H1 (cell line): ENCODE data around the gene COMT. TPM values are rescaled to one million over a fixed set of nuclear protein-coding genes. Genes with fewer than 3 reads are reported as not detected.
A peak's percentile ranks its signal among the peaks of the same experiment; 100 is the strongest.

Experiments
- CTCF ChIA-PET: fragments of 300-600 bp; sonication (Branson Sonifier 250); formaldehyde crosslinking; loops from one replicate; lab custom pipeline; 2021; ENCODE audit not compliant: partially characterized antibody; lab: Charles Lee
- POLR2A ChIA-PET: fragments of 300-600 bp; sonication (Branson Sonifier 250); formaldehyde crosslinking; loops from one replicate; lab custom pipeline; 2021; ENCODE audit warnings: inconsistent platforms; ENCODE audit not compliant: partially characterized antibody; lab: Charles Lee
- DNase-seq, 2 experiments: peaks; one replicate each; pipeline versions ENCODE4 v3.0.0 to v3.0.0-alpha.2; 2010 to 2022; ENCODE audit warnings: low spot score in 2 of 2, low read depth in 1 of 2, mixed read lengths in 1 of 2
- FAIRE-seq: peaks from 2 replicates; lab custom pipeline; 2011; peaks lifted over from hg19 to GRCh38; lab: Jason Lieb, UNC
- H2AFZ ChIP-seq: 2 replicates; pipeline ENCODE4 v1.8.1; 2012; ENCODE audit warnings: low read length, inconsistent platforms
- H2AK5ac ChIP-seq: 2 replicates; pipeline ENCODE4 v1.6.1; 2013; ENCODE audit warnings: low read depth, low read length
- H2BK120ac ChIP-seq: replicated peaks from 2 replicates; pipeline ENCODE3; 2013; ENCODE audit warnings: low read depth, low read length, inconsistent platforms
- H2BK12ac ChIP-seq: 2 replicates; pipeline ENCODE4 v1.6.1; 2013; ENCODE audit warnings: low read depth, low read length
- H2BK15ac ChIP-seq: 2 replicates; pipeline ENCODE4 v1.6.1; 2013; ENCODE audit warnings: low read length
- H2BK20ac ChIP-seq: 2 replicates; pipeline ENCODE4 v1.6.1; 2013; ENCODE audit warnings: low read length
- H2BK5ac ChIP-seq: 2 replicates; pipeline ENCODE4 v1.6.1; 2013; ENCODE audit warnings: low read depth, low read length
- H3K14ac ChIP-seq: 2 replicates; pipeline ENCODE4 v1.6.1; 2013; ENCODE audit warnings: inconsistent platforms; ENCODE audit not compliant: insufficient read length
- H3K18ac ChIP-seq: 2 replicates; pipeline ENCODE4 v1.6.1; 2013; ENCODE audit warnings: low read length; ENCODE audit errors: extremely low read depth
- H3K23ac ChIP-seq: 2 replicates; pipeline ENCODE4 v1.6.1; 2013; ENCODE audit warnings: inconsistent platforms; ENCODE audit not compliant: insufficient read length
- H3K23me2 ChIP-seq: 2 replicates; pipeline ENCODE4 v1.6.1; 2013; ENCODE audit warnings: low read depth, low read length
- H3K27ac ChIP-seq: 2 replicates; pipeline ENCODE4 v1.6.1; 2011; ENCODE audit warnings: low read depth, low read length, inconsistent platforms
- H3K27me3 ChIP-seq, 4 experiments: replicated peaks in 1 of 4; 1 replicate in 1 of 4; 2 replicates in 3 of 4; pipeline versions ENCODE4 v1.6.1 to v1.8.1; 2011 to 2013; ENCODE audit warnings: low read length in 3 of 4, mild to moderate bottlenecking in 3 of 4, inconsistent platforms in 2 of 4, mixed read lengths in 2 of 4, moderate library complexity in 1 of 4; ENCODE audit not compliant: control insufficient read depth in 3 of 4, insufficient read depth in 3 of 4; ENCODE audit errors: extremely low read depth in 1 of 4
- H3K36me3 ChIP-seq, 4 experiments: 2 replicates each; pipeline versions ENCODE4 v1.6.1 to v1.8.1; 2011 to 2013; ENCODE audit warnings: mild to moderate bottlenecking in 4 of 4, low read length in 3 of 4, moderate library complexity in 2 of 4, control low read depth in 1 of 4, inconsistent platforms in 1 of 4; ENCODE audit not compliant: insufficient read depth in 4 of 4, control insufficient read depth in 2 of 4
- H3K4ac ChIP-seq: replicated peaks from 2 replicates; pipeline ENCODE3; 2013; ENCODE audit warnings: low read length, low read depth, mixed read lengths, inconsistent platforms; ENCODE audit not compliant: insufficient read length
- H3K4me1 ChIP-seq, 4 experiments: replicated peaks in 1 of 4; 1 replicate in 1 of 4; 2 replicates in 3 of 4; pipeline versions ENCODE4 v1.6.1 to v1.8.1; 2011 to 2013; ENCODE audit warnings: low read length in 3 of 4, inconsistent platforms in 2 of 4, mixed read lengths in 1 of 4; ENCODE audit not compliant: insufficient read depth in 4 of 4, control insufficient read depth in 3 of 4
- H3K4me2 ChIP-seq, 2 experiments: 2 replicates each; pipeline versions ENCODE4 v1.6.1 to v1.8.1; 2011 to 2013; ENCODE audit warnings: low read depth in 2 of 2, low read length in 2 of 2, control low read depth in 1 of 2, inconsistent platforms in 1 of 2, mild to moderate bottlenecking in 1 of 2; ENCODE audit not compliant: insufficient read depth in 1 of 2
- H3K4me3 ChIP-seq, 4 experiments: fragments of 200-600, 300-600 bp in 1 of 4; sonication (generic), shearing (Covaris generic), sonication (Bioruptor Twin) in 1 of 4; 2 replicates each; pipeline versions ENCODE4 v1.5.1 to v1.8.1; 2011 to 2016; ENCODE audit warnings: low read length in 4 of 4, low read depth in 3 of 4, control low read depth in 2 of 4, inconsistent platforms in 2 of 4, mild to moderate bottlenecking in 2 of 4, mixed read lengths in 1 of 4, moderate library complexity in 1 of 4; ENCODE audit not compliant: insufficient read depth in 2 of 4; ENCODE audit errors: extremely low read depth in 1 of 4
- H3K56ac ChIP-seq: replicated peaks from 2 replicates; pipeline ENCODE3; 2013; ENCODE audit warnings: low read depth, mild to moderate bottlenecking, mixed read lengths, low read length, inconsistent platforms; ENCODE audit not compliant: insufficient read length
- H3K79me1 ChIP-seq: 2 replicates; pipeline ENCODE4 v1.6.1; 2013; ENCODE audit warnings: low read depth, low read length, control low read depth
- H3K79me2 ChIP-seq, 2 experiments: 2 replicates each; pipeline versions ENCODE4 v1.6.1 to v1.8.1; 2012 to 2013; ENCODE audit warnings: low read length in 2 of 2, mild to moderate bottlenecking in 2 of 2, inconsistent platforms in 1 of 2; ENCODE audit not compliant: insufficient read depth in 2 of 2, control insufficient read depth in 1 of 2
- H3K9ac ChIP-seq, 4 experiments: replicated peaks in 1 of 4; 1 replicate in 1 of 4; 2 replicates in 3 of 4; pipeline versions ENCODE4 v1.6.1 to v1.8.1; 2011 to 2013; ENCODE audit warnings: low read depth in 3 of 4, low read length in 3 of 4, control low read depth in 2 of 4, mild to moderate bottlenecking in 2 of 4, moderate library complexity in 2 of 4, inconsistent platforms in 1 of 4; ENCODE audit errors: extremely low read depth in 1 of 4
- H3K9me3 ChIP-seq, 2 experiments: 2 replicates each; pipeline versions ENCODE4 v1.6.1 to v1.8.1; 2012 to 2013; ENCODE audit warnings: mild to moderate bottlenecking in 2 of 2, moderate library complexity in 2 of 2, control low read depth in 1 of 2, inconsistent platforms in 1 of 2, low read depth in 1 of 2, low read length in 1 of 2, mixed read lengths in 1 of 2; ENCODE audit not compliant: insufficient read depth in 2 of 2
- H4K20me1 ChIP-seq, 2 experiments: replicated peaks in 1 of 2; 2 replicates each; pipeline versions ENCODE3 to v1.8.1; 2011 to 2013; ENCODE audit warnings: inconsistent platforms in 2 of 2, low read length in 2 of 2, mild to moderate bottlenecking in 1 of 2; ENCODE audit not compliant: insufficient read depth in 2 of 2, control insufficient read depth in 1 of 2
- H4K5ac ChIP-seq: 2 replicates; pipeline ENCODE4 v1.6.1; 2013; ENCODE audit warnings: low read length, low read depth, mixed read lengths, inconsistent platforms; ENCODE audit not compliant: insufficient read length
- H4K8ac ChIP-seq: 2 replicates; pipeline ENCODE4 v1.8.0; 2013; ENCODE audit warnings: mild to moderate bottlenecking, moderate library complexity, low read length, inconsistent platforms; ENCODE audit not compliant: insufficient read depth; ENCODE audit errors: extremely low read depth
- H4K91ac ChIP-seq: replicated peaks from 2 replicates; pipeline ENCODE3; 2013; ENCODE audit warnings: low read length, mixed read lengths, inconsistent platforms; ENCODE audit not compliant: insufficient read length
- CHD2 ChIP-seq: IDR thresholded peaks from 2 replicates; pipeline ENCODE4 v1.6.1; 2012; ENCODE audit warnings: low read length, improper control_type of control experiment
- CTCF ChIP-seq, 3 experiments: IDR thresholded peaks; 1 replicate in 2 of 3; 2 replicates in 1 of 3; pipeline versions ENCODE4 v1.5.1 to v1.6.1; 2011; ENCODE audit warnings: low read length in 3 of 3, mild to moderate bottlenecking in 3 of 3, inconsistent platforms in 2 of 3, low read depth in 1 of 3, moderate library complexity in 1 of 3; ENCODE audit not compliant: insufficient read depth in 1 of 3; ENCODE audit errors: control extremely low read depth in 1 of 3
- EZH2 ChIP-seq: fragments of 200-600 bp; sonication (generic); IDR thresholded peaks from 2 replicates; pipeline ENCODE4 v1.7.1; 2012; ENCODE audit warnings: low read depth, mild to moderate bottlenecking, moderate library complexity, low read length, inconsistent platforms; ENCODE audit not compliant: severe bottlenecking
- RAD21 ChIP-seq, 2 experiments: IDR thresholded peaks in 1 of 2; conservative IDR thresholded peaks in 1 of 2; 2 replicates each; pipeline ENCODE4 v1.6.1; 2011; ENCODE audit warnings: low read depth in 2 of 2, low read length in 2 of 2, improper control_type of control experiment in 1 of 2, inconsistent platforms in 1 of 2, mild to moderate bottlenecking in 1 of 2, moderate library complexity in 1 of 2
- WGBS, 2 experiments: shearing (Covaris generic) in 1 of 2; methylation state at CpG; one replicate each; pipeline versions ENCODE4 v1.1.6 to v1.1.7; 2013 to 2015; ENCODE audit warnings: low lambda C conversion rate in 2 of 2, mixed read lengths in 2 of 2, inconsistent platforms in 1 of 2, low coverage in 1 of 2, missing lambda C conversion rate in 1 of 2; ENCODE audit not compliant: insufficient replicate concordance in 2 of 2, insufficient coverage in 1 of 2, insufficient read length in 1 of 2; ENCODE audit errors: extremely low coverage in 1 of 2, missing lambda C conversion rate in 1 of 2; 5-methylcytosine and 5-hydroxymethylcytosine counted together
- polyA plus RNA-seq, 7 experiments: library from polyadenylated mRNA; depleted of rRNA in 3 of 7; stranded (reverse) in 5 of 7; unstranded in 2 of 7; fragments of >200 nt in 5 of 7; fragments of 200-250 nt in 2 of 7; gene quantifications; 1 replicate in 5 of 7; 2 replicates in 1 of 7; 4 replicates in 1 of 7; pipeline versions ENCODE4 v1.2.1 to v1.2.3, GENCODE V29; 2011 to 2013; ENCODE audit warnings: missing spikeins in 2 of 7, mixed read lengths in 2 of 7
- total RNA-seq: library from RNA; stranded (reverse); fragmentation: NEBNext Ultra II Directional; extraction: Animal tissue kit (Norgen Biotek cat#: 25700); gene quantifications from 2 replicates; pipeline ENCODE4 v1.2.1, GENCODE V29; 2021

The COMT gene
- total and polyA plus RNA-seq, 2 of the 8 experiments (the other 6 are each of a cell fraction or from before 2014, with no cell fraction given), result 15.2 to 33.7 TPM

DNA sequence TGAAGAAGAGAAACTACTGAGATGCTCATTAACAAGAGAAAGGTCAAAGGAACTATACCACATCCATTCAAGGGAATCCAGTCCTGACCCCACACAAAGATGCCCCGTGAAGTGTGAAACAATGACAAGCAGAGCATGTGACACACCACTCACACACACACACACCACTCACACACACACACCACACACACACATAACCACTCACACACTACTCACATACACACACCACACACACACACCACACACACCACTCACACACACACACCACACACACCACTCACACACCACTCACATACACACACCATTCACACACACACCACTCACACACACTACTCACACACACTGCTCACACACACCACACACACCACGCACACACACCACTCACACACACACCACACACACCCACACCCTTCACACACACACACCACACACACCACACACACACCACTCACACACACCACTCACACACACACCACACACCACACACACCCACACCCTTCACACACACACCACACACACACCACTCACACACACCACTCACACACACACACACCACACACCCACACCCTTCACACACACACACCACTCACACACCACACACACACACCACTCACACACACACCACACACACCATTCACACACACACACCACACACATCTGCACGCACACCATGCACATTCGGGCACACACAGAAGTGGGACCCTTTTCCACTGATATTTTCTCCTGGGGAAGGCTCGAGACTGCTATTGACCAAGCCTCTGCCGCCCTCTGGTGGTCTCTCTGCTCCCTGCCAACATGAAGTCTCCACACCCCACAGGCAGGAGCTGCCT lies 32.0 kb upstream of the COMT start:
- Histone ChIP-seq H3K56ac (peak overlapping the region; percentile 100), H3K23me2 (peaks cover 6% of the 10 kb centered on the region; the same call in 1 of the 2 replicates), H2BK5ac (peak overlapping the region; percentile 72; the same call in 1 of the 2 replicates), H3K9me3 (no peaks in the 10 kb centered on the region), H4K91ac (peak overlapping the region; percentile 96), H4K5ac (no peak overlapping the region), H3K79me1 (no peaks in the 10 kb centered on the region), H2BK12ac (peak overlapping the region; percentile 99), H2BK15ac (peak overlapping the region; percentile 93; the same call in 1 of the 2 replicates), H4K8ac (no peak overlapping the region), H3K36me3 (no peaks in the 10 kb centered on the region), H3K27me3 (no peaks in the 10 kb centered on the region), H3K4me3 (no peak overlapping the region), H3K4me2 (no peak overlapping the region), H4K20me1 (peaks cover 0 to 7% of the 10 kb centered on the region in 2 experiments), H3K4me1 (no peaks in the 10 kb centered on the region; a peak in 2 of 7 replicates), H3K27ac (peak overlapping the region; percentile 40), H3K9ac (no peak overlapping the region), H3K4ac (peak overlapping the region; percentile 47), H3K18ac (peak overlapping the region; percentile 55; the same call in 1 of the 2 replicates), H2AFZ (no peak overlapping the region), H2BK120ac (no peak overlapping the region), H3K14ac (no peak overlapping the region), H3K79me2 (no peaks in the 10 kb centered on the region), H2AK5ac (peak overlapping the region; percentile 91), H3K23ac (no peak overlapping the region), H2BK20ac (peak overlapping the region; percentile 75; the same call in 1 of the 2 replicates)
- WGBS, 2 experiments, result 55% methylated on average over 6 of the region's 6 CpGs; no CpG with 5 or more reads in 1 of the 2 experiments
- FAIRE-seq, result peak; percentile 83
- POLR2A ChIA-PET, result interaction anchor here (1.3 kb wide), 1 partner anchor 179 kb away, joined by 3 read pairs; no protein-coding TSS in a partner anchor
- peak; percentile 44 to 90 for DNase-seq
- CTCF ChIA-PET, result interaction anchor here (0.6 to 10.9 kb wide), 53 partner anchors 8 to 277 kb away, joined by 3 to 145 read pairs (median 5); partner anchors contain the start of genes GP1BB and TXNRD2
- no peak for TF ChIP-seq EZH2
- TF ChIP-seq RAD21 (IDR thresholded peaks at IDR 0.05 in 1 of 2, conservative IDR thresholded peaks at IDR 0.05 in 1 of 2; ENCODE audit: low read depth in 2 of 2, low read length in 2 of 2), result peak; percentile 97 to 98
- TF ChIP-seq CTCF (IDR thresholded peaks at IDR 0.05; ENCODE audit: control extremely low read depth in 1 of 3, insufficient read depth in 1 of 3, low read depth in 1 of 3, low read length in 3 of 3), result peak; percentile 90 to 94 (median 93)
- TF ChIP-seq CHD2, result 0 out of 2 replicates have a peak, but pooled peaks have one; percentile 19
- TF ChIP-seq, all 59 proteins: peak for 3
